Activated naive CD8-positive, alpha-beta T cell (primary cell): Measurements from ENCODE around the gene MYOF.
"Not testable (repeated sequence)": the region's sequence is repeated elsewhere in the genome, so short reads cannot be mapped to it uniquely, and the experiment has no call there.

Experiments
- H3K27ac Mint-ChIP-seq: one replicate; pipeline ENCODE4 v1.8.0; 2021; ENCODE audit warnings: mixed read lengths
- H3K27me3 Mint-ChIP-seq: one replicate; pipeline ENCODE4 v1.8.0; 2021; ENCODE audit warnings: mixed read lengths
- H3K36me3 Mint-ChIP-seq: one replicate; pipeline ENCODE4 v1.8.0; 2021; ENCODE audit warnings: mixed read lengths
- H3K4me1 Mint-ChIP-seq: one replicate; pipeline ENCODE4 v1.8.0; 2021; ENCODE audit warnings: low read depth, mixed read lengths
- H3K4me3 Mint-ChIP-seq: one replicate; pipeline ENCODE4 v1.8.0; 2021; ENCODE audit warnings: mild to moderate bottlenecking, mixed read lengths
- H3K9me3 Mint-ChIP-seq: one replicate; pipeline ENCODE4 v1.8.0; 2021; ENCODE audit warnings: low read depth, mixed read lengths

Gene MYOF

DNA sequence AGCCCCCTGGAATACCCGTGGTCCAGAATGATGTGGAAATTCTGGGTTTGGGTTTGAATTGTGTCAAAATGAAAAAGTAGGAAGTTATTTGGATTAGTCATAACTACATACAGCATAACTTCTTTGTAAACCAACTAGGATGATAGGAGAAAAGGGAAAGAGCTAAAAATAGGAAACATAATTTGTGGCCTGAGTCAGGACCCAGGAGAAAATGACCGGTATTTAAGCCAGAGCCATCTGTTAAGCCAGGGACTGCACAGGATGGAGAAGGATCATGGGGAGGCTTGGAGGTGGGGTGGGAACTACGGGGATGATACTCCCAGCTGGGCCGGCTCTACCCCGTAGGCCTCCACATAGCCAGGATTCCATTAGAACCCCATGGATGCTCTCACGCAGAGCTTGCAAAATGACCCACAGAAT lies 98.6 kb downstream of the MYOF start:
- Mint-ChIP-seq H3K36me3 (peaks cover 2% of the 10 kb centered on the region), H3K4me1 (peaks cover 33% of the 10 kb centered on the region), H3K27ac (no peak overlapping the region), H3K27me3 (no peaks in the 10 kb centered on the region), H3K9me3 (no peaks in the 10 kb centered on the region), H3K4me3 (no peak overlapping the region)

DNA sequence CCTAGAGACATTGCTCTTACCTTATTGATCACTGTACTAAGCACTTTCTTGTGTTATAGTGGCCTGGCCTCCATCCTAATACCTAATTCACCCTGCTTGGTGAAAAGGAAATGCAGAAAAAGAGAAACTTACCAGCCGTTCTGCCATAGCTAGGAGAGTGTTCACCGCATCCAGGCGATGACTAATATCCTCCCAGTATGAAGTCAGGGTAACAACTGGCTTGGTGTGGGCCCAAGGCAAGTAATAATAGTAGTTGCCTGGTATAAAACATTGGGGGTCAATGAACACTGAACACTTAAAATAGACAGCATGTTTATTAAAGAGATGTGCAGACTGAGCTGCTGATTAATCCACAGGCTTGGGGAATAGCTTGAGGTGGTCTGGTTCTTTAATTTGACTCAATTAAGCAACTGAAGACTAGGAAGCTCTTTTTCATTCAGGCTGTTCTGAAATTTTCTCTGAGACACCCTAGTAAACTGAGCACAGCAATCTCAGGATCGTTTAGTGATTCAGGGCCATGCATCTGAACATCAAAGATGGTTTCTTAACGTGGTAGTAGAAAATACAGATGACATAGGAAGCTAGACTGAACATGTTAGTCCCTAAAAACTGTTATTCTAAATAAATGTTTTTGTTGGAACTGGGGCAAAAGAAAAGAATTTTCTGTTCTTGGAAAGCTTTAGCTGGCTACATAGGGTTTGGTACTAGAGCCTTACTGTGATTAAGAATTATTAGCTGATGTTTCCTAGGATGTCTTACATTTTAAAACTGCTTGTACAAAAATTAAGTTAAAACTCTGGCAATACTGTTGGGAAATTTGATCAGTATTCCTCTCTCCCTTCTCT lies 102.2 kb downstream of the MYOF start:
- H3K9me3 Mint-ChIP-seq, result no peaks in the 10 kb centered on the region
- peak overlapping the region; percentile 46 for H3K4me3 Mint-ChIP-seq
- no peaks in the 10 kb centered on the region for H3K27me3 Mint-ChIP-seq
- H3K4me1 Mint-ChIP-seq, result peaks cover 23% of the 10 kb centered on the region
- H3K27ac Mint-ChIP-seq, result peak overlapping the region; percentile 87
- peaks cover 2% of the 10 kb centered on the region for H3K36me3 Mint-ChIP-seq

DNA sequence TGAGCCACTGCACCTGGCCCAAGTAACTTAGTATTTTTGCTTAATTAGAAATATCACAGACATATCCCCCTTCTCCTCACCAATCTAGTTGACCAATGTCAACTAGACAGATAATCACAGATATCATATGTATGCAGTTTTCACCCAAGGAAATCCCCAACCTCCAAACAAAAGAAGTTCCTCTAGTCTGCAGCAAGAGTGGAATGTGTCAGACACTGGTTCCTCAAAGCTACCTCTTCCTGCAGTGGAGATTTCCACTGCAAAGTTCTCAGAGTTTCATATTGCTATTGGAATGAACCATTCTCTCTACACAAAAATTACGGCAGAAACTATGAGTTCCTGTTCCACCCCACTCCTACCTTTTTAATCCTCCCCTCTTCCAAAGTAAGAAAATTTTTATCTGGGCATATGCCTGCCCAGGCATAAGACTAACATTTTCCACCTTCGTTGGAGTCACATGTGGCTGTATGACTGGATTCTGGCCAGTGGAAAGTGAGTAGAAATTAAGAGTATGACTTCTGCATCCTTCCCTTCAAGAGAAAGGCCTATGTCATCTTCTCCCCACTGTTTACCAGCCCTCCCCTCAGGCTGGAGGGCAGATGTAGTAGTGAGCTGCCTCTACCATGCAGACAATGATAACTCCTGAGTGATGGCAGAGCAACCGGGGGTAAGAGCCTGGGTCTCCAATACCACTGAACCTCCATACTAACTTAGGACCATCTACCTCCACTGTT lies 103.0 kb downstream of the MYOF start:
- no peaks in the 10 kb centered on the region for H3K36me3 Mint-ChIP-seq
- no peaks in the 10 kb centered on the region for H3K27me3 Mint-ChIP-seq
- peak overlapping the region; percentile 87 for H3K27ac Mint-ChIP-seq
- H3K4me1 Mint-ChIP-seq, result peaks cover 20% of the 10 kb centered on the region
- H3K4me3 Mint-ChIP-seq, result peak overlapping the region; percentile 46
- H3K9me3 Mint-ChIP-seq, result no peaks in the 10 kb centered on the region

GRCh38 chr10:93378039-93378438 lies 104.1 kb downstream of the MYOF start:
- Mint-ChIP-seq H3K4me3 (no peak overlapping the region), H3K27me3 (no peaks in the 10 kb centered on the region), H3K4me1 (peaks cover 20% of the 10 kb centered on the region), H3K36me3 (no peaks in the 10 kb centered on the region), H3K27ac (no peak overlapping the region), H3K9me3 (no peaks in the 10 kb centered on the region)

GRCh38 chr10:93376372-93377293 lies 105.5 kb downstream of the MYOF start:
- Mint-ChIP-seq H3K4me1 (peaks cover 20% of the 10 kb centered on the region), H3K9me3 (no peaks in the 10 kb centered on the region), H3K27ac (peak overlapping the region; percentile 78), H3K27me3 (no peaks in the 10 kb centered on the region), H3K4me3 (no peak overlapping the region), H3K36me3 (no peaks in the 10 kb centered on the region)

GRCh38 chr10:93370961-93371360 lies 111.2 kb downstream of the MYOF start:
- H3K4me3 Mint-ChIP-seq, result no peak overlapping the region
- H3K4me1 Mint-ChIP-seq, result no peaks in the 10 kb centered on the region
- peaks cover 6% of the 10 kb centered on the region for H3K27me3 Mint-ChIP-seq
- H3K9me3 Mint-ChIP-seq, result no peaks in the 10 kb centered on the region
- H3K36me3 Mint-ChIP-seq, result no peaks in the 10 kb centered on the region
- no peak overlapping the region for H3K27ac Mint-ChIP-seq

DNA sequence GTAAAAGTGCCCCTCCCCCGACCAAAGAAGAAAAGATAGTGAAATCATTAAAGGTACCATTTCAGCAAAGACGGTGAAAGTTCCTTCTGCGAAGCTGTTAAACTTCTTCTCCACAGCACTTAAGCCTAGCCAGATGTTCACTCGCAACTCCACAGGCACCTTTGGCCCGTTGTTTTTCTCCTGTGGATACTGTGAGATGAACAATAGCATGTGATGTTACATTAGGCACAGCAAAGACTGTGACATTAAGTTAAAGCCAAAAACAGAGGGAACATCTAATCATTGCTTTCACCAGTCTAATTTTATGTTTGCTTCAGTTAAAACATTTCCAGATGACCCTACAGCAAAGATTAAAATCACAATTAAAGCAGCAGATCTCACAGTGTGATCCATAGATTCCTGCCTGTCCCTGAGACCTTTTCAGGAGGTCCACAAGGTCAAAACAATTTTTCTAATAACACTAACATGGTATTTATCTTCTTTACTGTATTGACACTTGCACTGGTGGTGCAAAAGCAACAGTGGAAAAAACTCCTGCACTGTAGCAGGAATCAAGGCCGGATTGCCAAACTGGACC lies 112.5 kb downstream of the MYOF start:
- Mint-ChIP-seq H3K27ac (no peak overlapping the region), H3K9me3 (no peaks in the 10 kb centered on the region), H3K4me1 (no peaks in the 10 kb centered on the region), H3K4me3 (no peak overlapping the region), H3K27me3 (peaks cover 6% of the 10 kb centered on the region), H3K36me3 (no peaks in the 10 kb centered on the region)

- no peaks in the 10 kb centered on the region for H3K4me1 Mint-ChIP-seq
- H3K27ac Mint-ChIP-seq, result no peak overlapping the region
- no peak overlapping the region for H3K4me3 Mint-ChIP-seq
- peaks cover 6% of the 10 kb centered on the region for H3K27me3 Mint-ChIP-seq
- no peaks in the 10 kb centered on the region for H3K9me3 Mint-ChIP-seq
- H3K36me3 Mint-ChIP-seq, result no peaks in the 10 kb centered on the region
Observed at GRCh38 chr10:93368210-93368609, 113.9 kb downstream of the MYOF start.

GRCh38 chr10:93367664-93368063 lies 114.5 kb downstream of the MYOF start:
- H3K4me3 Mint-ChIP-seq, result no peak overlapping the region
- no peaks in the 10 kb centered on the region for H3K4me1 Mint-ChIP-seq
- H3K27ac Mint-ChIP-seq, result no peak overlapping the region
- no peaks in the 10 kb centered on the region for H3K36me3 Mint-ChIP-seq
- peaks cover 6% of the 10 kb centered on the region for H3K27me3 Mint-ChIP-seq
- no peaks in the 10 kb centered on the region for H3K9me3 Mint-ChIP-seq

- Mint-ChIP-seq H3K4me3 (no peak overlapping the region), H3K4me1 (no peaks in the 10 kb centered on the region), H3K27me3 (peaks cover 3% of the 10 kb centered on the region), H3K27ac (no peak overlapping the region), H3K36me3 (no peaks in the 10 kb centered on the region), H3K9me3 (no peaks in the 10 kb centered on the region)
Observed at GRCh38 chr10:93364966-93365365, 117.2 kb downstream of the MYOF start.

- Mint-ChIP-seq H3K9me3 (no peaks in the 10 kb centered on the region), H3K27me3 (peaks cover 3% of the 10 kb centered on the region), H3K36me3 (no peaks in the 10 kb centered on the region), H3K4me1 (no peaks in the 10 kb centered on the region), H3K4me3 (no peak overlapping the region), H3K27ac (no peak overlapping the region)
Observed at GRCh38 chr10:93363891-93364648, 118.1 kb downstream of the MYOF start.

GRCh38 chr10:93358398-93358797 lies 123.7 kb downstream of the MYOF start:
- not testable (repeated sequence) for H3K4me1 Mint-ChIP-seq, H3K4me3 Mint-ChIP-seq, H3K27ac Mint-ChIP-seq, H3K36me3 Mint-ChIP-seq, H3K9me3 Mint-ChIP-seq
- H3K27me3 Mint-ChIP-seq, result peaks cover 16% of the 10 kb centered on the region

GRCh38 chr10:93357680-93358079 lies 124.5 kb downstream of the MYOF start:
- peaks cover 16% of the 10 kb centered on the region for H3K27me3 Mint-ChIP-seq
- no peak overlapping the region for H3K4me3 Mint-ChIP-seq
- no peaks in the 10 kb centered on the region for H3K9me3 Mint-ChIP-seq
- H3K4me1 Mint-ChIP-seq, result peaks cover 7% of the 10 kb centered on the region
- H3K27ac Mint-ChIP-seq, result no peak overlapping the region
- no peaks in the 10 kb centered on the region for H3K36me3 Mint-ChIP-seq

DNA sequence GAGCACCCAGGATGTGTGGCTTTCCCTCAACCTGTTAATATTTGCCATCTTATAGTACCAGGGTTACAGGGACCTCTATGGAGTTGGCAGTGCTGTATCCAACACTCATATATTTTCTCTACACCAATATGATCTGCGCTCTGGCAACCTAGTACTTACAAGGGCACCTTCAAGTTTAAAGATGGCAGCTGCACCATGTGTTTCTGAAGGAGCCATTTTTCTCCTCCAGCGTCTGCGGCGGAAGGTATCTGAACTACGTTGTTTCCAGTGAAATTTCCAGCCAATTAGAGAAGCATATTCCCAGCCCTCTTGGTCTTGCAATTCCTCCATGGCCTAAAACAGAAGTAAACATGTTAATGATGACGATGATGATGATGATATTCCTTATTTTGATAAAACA lies 125.6 kb downstream of the MYOF start:
- no peak overlapping the region for H3K4me3 Mint-ChIP-seq
- no peaks in the 10 kb centered on the region for H3K36me3 Mint-ChIP-seq
- H3K4me1 Mint-ChIP-seq, result peaks cover 7% of the 10 kb centered on the region
- H3K9me3 Mint-ChIP-seq, result no peaks in the 10 kb centered on the region
- H3K27me3 Mint-ChIP-seq, result peaks cover 16% of the 10 kb centered on the region
- H3K27ac Mint-ChIP-seq, result no peak overlapping the region
